ENCODE measurements around the gene WWC2.
"Not testable (repeated sequence)": the region's sequence is repeated elsewhere in the genome, so short reads cannot be mapped to it uniquely, and the experiment has no call there.

Gene WWC2

DNA sequence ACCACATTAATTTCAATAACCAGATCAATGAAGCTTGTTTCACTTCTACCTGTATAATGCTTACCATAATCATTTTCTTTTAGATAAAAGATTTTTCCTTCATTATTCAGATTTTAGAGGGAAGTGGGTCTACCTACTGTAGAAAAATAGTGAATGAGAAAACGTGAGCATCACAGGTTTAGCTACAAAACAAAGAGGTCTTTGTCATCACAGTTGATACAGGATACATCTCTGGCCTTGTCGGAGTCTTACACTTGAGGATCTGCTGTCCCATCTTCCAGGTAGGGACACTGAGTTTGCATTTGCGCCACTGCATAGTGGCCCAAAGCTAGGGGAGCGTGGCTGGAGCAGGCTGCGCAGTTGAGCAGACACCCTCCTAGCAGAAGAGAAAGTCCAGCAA, 222.5 kb downstream of the WWC2 start:
- H3K27me3 ChIP-seq (ENCODE audit: low read length), result no peaks in the 10 kb centered on the region
- no peaks in the 10 kb centered on the region for H3F3A ChIP-seq (ENCODE audit: insufficient read depth)
- H3K9me3 ChIP-seq (ENCODE audit: insufficient read depth, low read length), result no peaks in the 10 kb centered on the region
- no peak overlapping the region for H3K4me2 ChIP-seq (ENCODE audit: low read depth, low read length, poor library complexity, severe bottlenecking)
- H3K27ac ChIP-seq (ENCODE audit: low read depth, low read length), result no peak overlapping the region
- H2AFZ ChIP-seq (ENCODE audit: low read depth, low read length, severe bottlenecking), result no peak overlapping the region
- no peak overlapping the region for H3K4me3 ChIP-seq (ENCODE audit: insufficient read depth, low read length, poor library complexity, severe bottlenecking)
- no peak overlapping the region for H3K9ac ChIP-seq (ENCODE audit: low read length)
- no peaks in the 10 kb centered on the region for H3K9me2 ChIP-seq (replicated peaks; ENCODE audit: insufficient read depth, low read length)
- no peak for TF ChIP-seq EZH2phosphoT487 (conservative IDR thresholded peaks at IDR 0.05; ENCODE audit: low read length)
- TF ChIP-seq, protein P1, sequence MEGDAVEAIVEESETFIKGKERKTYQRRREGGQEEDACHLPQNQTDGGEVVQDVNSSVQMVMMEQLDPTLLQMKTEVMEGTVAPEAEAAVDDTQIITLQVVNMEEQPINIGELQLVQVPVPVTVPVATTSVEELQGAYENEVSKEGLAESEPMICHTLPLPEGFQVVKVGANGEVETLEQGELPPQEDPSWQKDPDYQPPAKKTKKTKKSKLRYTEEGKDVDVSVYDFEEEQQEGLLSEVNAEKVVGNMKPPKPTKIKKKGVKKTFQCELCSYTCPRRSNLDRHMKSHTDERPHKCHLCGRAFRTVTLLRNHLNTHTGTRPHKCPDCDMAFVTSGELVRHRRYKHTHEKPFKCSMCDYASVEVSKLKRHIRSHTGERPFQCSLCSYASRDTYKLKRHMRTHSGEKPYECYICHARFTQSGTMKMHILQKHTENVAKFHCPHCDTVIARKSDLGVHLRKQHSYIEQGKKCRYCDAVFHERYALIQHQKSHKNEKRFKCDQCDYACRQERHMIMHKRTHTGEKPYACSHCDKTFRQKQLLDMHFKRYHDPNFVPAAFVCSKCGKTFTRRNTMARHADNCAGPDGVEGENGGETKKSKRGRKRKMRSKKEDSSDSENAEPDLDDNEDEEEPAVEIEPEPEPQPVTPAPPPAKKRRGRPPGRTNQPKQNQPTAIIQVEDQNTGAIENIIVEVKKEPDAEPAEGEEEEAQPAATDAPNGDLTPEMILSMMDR (IDR thresholded peaks at IDR 0.05; ENCODE audit: insufficient read depth, low read length, poor library complexity, severe bottlenecking), result no peak
- H4K20me1 ChIP-seq (ENCODE audit: low read depth, low read length), result no peaks in the 10 kb centered on the region
- H3K36me3 ChIP-seq (ENCODE audit: low read length), result no peaks in the 10 kb centered on the region
- H3K79me2 ChIP-seq (ENCODE audit: insufficient read depth, low read length), result no peaks in the 10 kb centered on the region

DNA sequence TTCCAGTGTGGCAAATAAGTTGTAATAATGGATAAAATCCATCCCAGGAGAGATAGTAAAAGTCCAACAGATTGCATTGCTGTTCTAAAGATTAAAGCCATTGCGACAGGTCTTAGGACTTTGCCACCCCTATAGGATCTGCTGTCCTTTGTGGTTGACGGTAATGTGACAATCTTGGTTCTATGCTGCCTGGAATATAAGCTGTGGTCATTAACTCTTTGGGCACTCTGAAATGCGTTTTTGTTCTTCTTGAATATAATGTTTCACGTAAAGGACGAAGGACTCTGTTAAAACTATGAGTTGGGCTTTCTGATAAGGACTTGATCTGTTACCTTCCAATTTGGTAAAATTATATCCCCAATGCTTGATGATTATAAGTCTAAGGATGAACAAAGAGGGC, 223.3 kb downstream of the WWC2 start, which contains the start of gene CLDN24:
CLDN24 (minus strand) TSS at position 101 of the 400 bp plus-strand sequence; CDS start at position 101, 0 bp downstream.
- H3K4me3 ChIP-seq (ENCODE audit: insufficient read depth, low read length, poor library complexity, severe bottlenecking), result no peak within 1 kb of the TSS
- H3F3A ChIP-seq (ENCODE audit: insufficient read depth), result no peaks in the 10 kb centered on the region
- no peak within 1 kb of the TSS for H2AFZ ChIP-seq (ENCODE audit: low read depth, low read length, severe bottlenecking)
- H3K27me3 ChIP-seq (ENCODE audit: low read length), result no peaks in the 10 kb centered on the region
- no peaks in the 10 kb centered on the region for H3K79me2 ChIP-seq (ENCODE audit: insufficient read depth, low read length)
- no peak for TF ChIP-seq EZH2phosphoT487 (conservative IDR thresholded peaks at IDR 0.05; ENCODE audit: low read length)
- TF ChIP-seq, protein P1 (IDR thresholded peaks at IDR 0.05; ENCODE audit: insufficient read depth, low read length, poor library complexity, severe bottlenecking), result no peak
- H3K9ac ChIP-seq (ENCODE audit: low read length), result no peak within 1 kb of the TSS
- H3K9me2 ChIP-seq (replicated peaks; ENCODE audit: insufficient read depth, low read length), result no peaks in the 10 kb centered on the region
- H3K36me3 ChIP-seq (ENCODE audit: low read length), result no peaks in the 10 kb centered on the region
- no peak within 1 kb of the TSS for H3K27ac ChIP-seq (ENCODE audit: low read depth, low read length)
- H4K20me1 ChIP-seq (ENCODE audit: low read depth, low read length), result no peaks in the 10 kb centered on the region
- H3K4me2 ChIP-seq (ENCODE audit: low read depth, low read length, poor library complexity, severe bottlenecking), result no peak within 1 kb of the TSS
- no peaks in the 10 kb centered on the region for H3K9me3 ChIP-seq (ENCODE audit: insufficient read depth, low read length)

DNA sequence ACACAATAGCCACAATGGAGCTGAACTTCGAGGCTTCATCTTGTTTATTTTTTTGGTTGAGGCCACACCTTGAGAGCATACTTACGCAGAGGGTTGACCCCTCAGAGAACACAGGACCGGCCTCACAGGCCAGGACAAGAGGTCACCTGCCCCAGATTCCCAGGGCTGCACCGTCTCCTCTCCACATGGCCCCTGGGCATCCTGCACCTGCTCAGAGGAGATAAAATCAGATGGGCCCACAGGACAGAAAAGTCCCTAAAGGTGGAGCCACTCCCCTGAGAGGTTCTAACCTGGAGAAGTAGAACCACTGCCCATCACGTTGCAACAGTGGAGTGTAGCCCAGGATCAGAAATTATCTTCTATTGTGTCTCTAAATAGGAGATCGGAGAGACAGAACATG, 224.2 kb downstream of the WWC2 start:
- H3K36me3 ChIP-seq (ENCODE audit: low read length), result no peaks in the 10 kb centered on the region
- H3K9ac ChIP-seq (ENCODE audit: low read length), result no peak overlapping the region
- no peak overlapping the region for H3K4me2 ChIP-seq (ENCODE audit: low read depth, low read length, poor library complexity, severe bottlenecking)
- TF ChIP-seq, protein P1 (IDR thresholded peaks at IDR 0.05; ENCODE audit: insufficient read depth, low read length, poor library complexity, severe bottlenecking), result no peak
- no peak for TF ChIP-seq EZH2phosphoT487 (conservative IDR thresholded peaks at IDR 0.05; ENCODE audit: low read length)
- no peaks in the 10 kb centered on the region for H3K9me2 ChIP-seq (replicated peaks; ENCODE audit: insufficient read depth, low read length)
- H3K27ac ChIP-seq (ENCODE audit: low read depth, low read length), result no peak overlapping the region
- H2AFZ ChIP-seq (ENCODE audit: low read depth, low read length, severe bottlenecking), result no peak overlapping the region
- no peaks in the 10 kb centered on the region for H3K9me3 ChIP-seq (ENCODE audit: insufficient read depth, low read length)
- H3K4me3 ChIP-seq (ENCODE audit: insufficient read depth, low read length, poor library complexity, severe bottlenecking), result no peak overlapping the region
- no peaks in the 10 kb centered on the region for H3F3A ChIP-seq (ENCODE audit: insufficient read depth)
- no peaks in the 10 kb centered on the region for H3K27me3 ChIP-seq (ENCODE audit: low read length)
- H3K79me2 ChIP-seq (ENCODE audit: insufficient read depth, low read length), result no peaks in the 10 kb centered on the region
- H4K20me1 ChIP-seq (ENCODE audit: low read depth, low read length), result no peaks in the 10 kb centered on the region

GRCh38 chr4:183324056-183324455, 225.0 kb downstream of the WWC2 start:
- not testable (repeated sequence) for H3K9me2 ChIP-seq (replicated peaks; ENCODE audit: insufficient read depth, low read length); H3F3A ChIP-seq (ENCODE audit: insufficient read depth); H3K4me2 ChIP-seq (ENCODE audit: low read depth, low read length, poor library complexity, severe bottlenecking); H3K9me3 ChIP-seq (ENCODE audit: insufficient read depth, low read length); H3K79me2 ChIP-seq (ENCODE audit: insufficient read depth, low read length); H3K4me3 ChIP-seq (ENCODE audit: insufficient read depth, low read length, poor library complexity, severe bottlenecking); H2AFZ ChIP-seq (ENCODE audit: low read depth, low read length, severe bottlenecking); H3K36me3 ChIP-seq (ENCODE audit: low read length); H4K20me1 ChIP-seq (ENCODE audit: low read depth, low read length); H3K27ac ChIP-seq (ENCODE audit: low read depth, low read length); H3K9ac ChIP-seq (ENCODE audit: low read length); H3K27me3 ChIP-seq (ENCODE audit: low read length)
